Mesenchymal stem cell (in vitro differentiated cells and primary cell): ENCODE measurements around the gene HBD.
"Not testable (repeated sequence)": the region's sequence is repeated elsewhere in the genome, so short reads cannot be mapped to it uniquely, and the experiment has no call there.

Experiments used
- DNase-seq: peaks from one replicate; pipeline ENCODE4 v3.0.0-alpha.2; 2013
- H2AFZ ChIP-seq: one replicate; pipeline ENCODE4 v1.6.1; 2013; ENCODE audit warnings: low read depth, mild to moderate bottlenecking, control low read depth, inconsistent platforms, low read length, moderate library complexity
- H2AK5ac ChIP-seq: 2 replicates; pipeline ENCODE4 v1.6.1; 2013; ENCODE audit warnings: low read length, moderate library complexity, mild to moderate bottlenecking, inconsistent platforms; ENCODE audit not compliant: severe bottlenecking
- H2BK120ac ChIP-seq: one replicate; pipeline ENCODE4 v1.6.1; 2013; ENCODE audit warnings: low read depth, mild to moderate bottlenecking, inconsistent platforms, low read length, moderate library complexity
- H2BK12ac ChIP-seq, 2 experiments: one replicate each; pipeline ENCODE4 v1.6.1; 2013; ENCODE audit warnings: inconsistent platforms in 2 of 2, low read length in 2 of 2, mild to moderate bottlenecking in 2 of 2, moderate library complexity in 2 of 2, control low read depth in 1 of 2
- H2BK15ac ChIP-seq: one replicate; pipeline ENCODE4 v1.6.1; 2013; ENCODE audit warnings: mild to moderate bottlenecking, low read depth, inconsistent platforms; ENCODE audit not compliant: poor library complexity, severe bottlenecking
- H2BK5ac ChIP-seq: 2 replicates; pipeline ENCODE4 v1.6.1; 2013; ENCODE audit warnings: low read depth, mild to moderate bottlenecking, low read length, control low read depth, inconsistent platforms; ENCODE audit not compliant: poor library complexity, severe bottlenecking
- H3K14ac ChIP-seq, 2 experiments: one replicate each; pipeline ENCODE4 v1.6.1; 2013; ENCODE audit warnings: inconsistent platforms in 2 of 2, low read length in 2 of 2, control low read depth in 1 of 2, mild to moderate bottlenecking in 1 of 2, moderate library complexity in 1 of 2
- H3K18ac ChIP-seq, 2 experiments: one replicate each; pipeline ENCODE4 v1.6.1; 2013; ENCODE audit warnings: inconsistent platforms in 2 of 2, low read length in 2 of 2, control low read depth in 1 of 2, low read depth in 1 of 2, mild to moderate bottlenecking in 1 of 2
- H3K23ac ChIP-seq, 2 experiments: one replicate each; pipeline ENCODE4 v1.6.1; 2013; ENCODE audit warnings: inconsistent platforms in 2 of 2, low read length in 2 of 2, mild to moderate bottlenecking in 2 of 2, moderate library complexity in 2 of 2, control low read depth in 1 of 2
- H3K27ac ChIP-seq: 2 replicates; pipeline ENCODE4 v1.5.1; 2013; ENCODE audit warnings: mild to moderate bottlenecking, moderate library complexity, low read length, control low read depth, inconsistent platforms; ENCODE audit not compliant: poor library complexity, severe bottlenecking
- H3K27me3 ChIP-seq, 2 experiments: 2 replicates each; pipeline versions ENCODE4 v1.6.1 to v1.7.0; 2013; ENCODE audit warnings: low read length in 2 of 2, mild to moderate bottlenecking in 2 of 2, moderate library complexity in 2 of 2, control low read depth in 1 of 2, inconsistent platforms in 1 of 2; ENCODE audit not compliant: control insufficient read depth in 1 of 2, insufficient read depth in 1 of 2
- H3K36me3 ChIP-seq, 2 experiments: 2 replicates each; pipeline versions ENCODE4 v1.6.1 to v1.7.0; 2013; ENCODE audit warnings: low read length in 2 of 2, control low read depth in 1 of 2, inconsistent platforms in 1 of 2, low read depth in 1 of 2, mild to moderate bottlenecking in 1 of 2; ENCODE audit not compliant: insufficient read depth in 2 of 2, control insufficient read depth in 1 of 2
- H3K4ac ChIP-seq, 2 experiments: one replicate each; pipeline ENCODE4 v1.6.1; 2013; ENCODE audit warnings: inconsistent platforms in 2 of 2, low read length in 2 of 2, mild to moderate bottlenecking in 2 of 2, moderate library complexity in 2 of 2, control low read depth in 1 of 2, low read depth in 1 of 2
- H3K4me1 ChIP-seq: 2 replicates; pipeline ENCODE4 v1.6.1; 2013; ENCODE audit warnings: low read depth, low read length, control low read depth; ENCODE audit not compliant: control insufficient read depth, insufficient read depth
- H3K4me2 ChIP-seq: 2 replicates; pipeline ENCODE4 v1.6.1; 2013; ENCODE audit warnings: low read length, mild to moderate bottlenecking, inconsistent platforms; ENCODE audit not compliant: poor library complexity, severe bottlenecking
- H3K4me3 ChIP-seq, 2 experiments: 2 replicates each; pipeline versions ENCODE4 v1.5.1 to v1.7.0; 2013; ENCODE audit warnings: low read length in 2 of 2, mild to moderate bottlenecking in 2 of 2, control low read depth in 1 of 2, low read depth in 1 of 2; ENCODE audit not compliant: insufficient read depth in 1 of 2
- H3K79me1 ChIP-seq: replicated peaks from 2 replicates; pipeline ENCODE4 v1.6.1; 2013; ENCODE audit warnings: mild to moderate bottlenecking, control low read depth, low read length, inconsistent platforms; ENCODE audit not compliant: poor library complexity, severe bottlenecking
- H3K9ac ChIP-seq: 2 replicates; pipeline ENCODE4 v1.7.0; 2013; ENCODE audit warnings: mild to moderate bottlenecking, low read length, moderate library complexity
- H3K9me3 ChIP-seq: 2 replicates; pipeline ENCODE4 v1.7.0; 2013; ENCODE audit warnings: mild to moderate bottlenecking, low read length; ENCODE audit not compliant: control insufficient read depth
- H4K8ac ChIP-seq: one replicate; pipeline ENCODE4 v1.6.1; 2013; ENCODE audit warnings: inconsistent platforms, mild to moderate bottlenecking, low read length, moderate library complexity
- H4K91ac ChIP-seq: one replicate; pipeline ENCODE4 v1.6.1; 2013; ENCODE audit warnings: mild to moderate bottlenecking, low read length, inconsistent platforms
- WGBS: methylation state at CpG from one replicate; pipeline ENCODE4 v1.1.7; 2013; ENCODE audit warnings: mixed read lengths; 5-methylcytosine and 5-hydroxymethylcytosine counted together

The HBD gene

DNA sequence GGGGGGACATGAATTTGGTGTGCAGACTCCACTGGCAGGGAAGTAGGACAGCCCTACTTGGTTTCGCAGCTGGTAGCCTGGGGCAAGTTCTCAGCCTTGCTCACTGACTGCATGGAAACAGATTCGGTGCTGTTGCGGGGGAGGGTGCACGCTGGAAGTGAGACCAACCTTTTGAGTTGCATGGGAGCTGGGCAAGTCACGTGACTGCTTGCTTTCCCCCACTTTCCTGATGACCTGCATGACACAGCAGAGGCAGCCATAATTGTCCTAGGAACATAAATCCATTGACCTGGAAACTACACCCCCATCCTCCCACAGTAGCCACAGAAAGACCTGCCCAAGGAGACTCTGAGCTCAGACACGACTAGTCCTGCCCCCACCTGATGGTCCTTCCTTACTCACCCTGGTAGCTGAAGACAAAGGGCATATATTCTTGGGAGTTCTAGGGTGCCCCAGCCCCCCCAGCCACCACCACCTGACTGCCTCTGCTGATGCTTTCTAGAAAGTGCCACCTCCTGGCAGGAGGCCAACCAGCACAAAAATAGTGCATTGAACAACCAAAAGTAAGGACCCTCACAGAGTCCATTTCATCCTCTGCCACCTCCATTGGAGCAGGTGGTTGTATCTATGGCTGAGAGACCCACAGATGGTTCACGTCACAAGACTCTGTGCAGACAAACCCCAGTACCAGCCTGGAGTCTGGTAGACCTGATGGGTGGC is 24.4 kb upstream of the HBD start:
- H2BK12ac ChIP-seq = no peak overlapping the region
- no peak overlapping the region for H2AFZ ChIP-seq
- no peak overlapping the region for H3K4me3 ChIP-seq
- no peak overlapping the region for H2AK5ac ChIP-seq
- no peak overlapping the region for H4K91ac ChIP-seq
- WGBS = 82% methylated on average over 7 of the region's 7 CpGs
- no peak overlapping the region for H2BK120ac ChIP-seq
- no peak overlapping the region for H2BK15ac ChIP-seq
- H3K79me1 ChIP-seq = no peaks in the 10 kb centered on the region
- H3K4ac ChIP-seq = no peak overlapping the region
- no peak overlapping the region for H2BK5ac ChIP-seq
- H3K27me3 ChIP-seq = no peaks in the 10 kb centered on the region
- H3K18ac ChIP-seq = no peak overlapping the region
- H3K14ac ChIP-seq = no peak overlapping the region
- no peak overlapping the region for H3K9ac ChIP-seq
- no peaks in the 10 kb centered on the region for H3K9me3 ChIP-seq
- H3K4me2 ChIP-seq = no peak overlapping the region
- H3K23ac ChIP-seq = no peak overlapping the region
- no peak overlapping the region for H4K8ac ChIP-seq
- H3K36me3 ChIP-seq = no peaks in the 10 kb centered on the region
- H3K27ac ChIP-seq = no peak overlapping the region
- peaks cover 2% of the 10 kb centered on the region for H3K4me1 ChIP-seq
- DNase-seq = no peak

GRCh38 chr11:5257296-5257695 is 23.0 kb upstream of the HBD start:
- DNase-seq = no peak
- Histone ChIP-seq H2BK15ac (no peak overlapping the region), H4K8ac (no peak overlapping the region), H4K91ac (no peak overlapping the region), H3K9ac (no peak overlapping the region), H2AK5ac (no peak overlapping the region), H2AFZ (no peak overlapping the region), H2BK5ac (no peak overlapping the region), H3K23ac (no peak overlapping the region), H3K79me1 (no peaks in the 10 kb centered on the region), H3K36me3 (no peaks in the 10 kb centered on the region), H3K27ac (no peak overlapping the region), H3K4me2 (no peak overlapping the region), H3K14ac (no peak overlapping the region), H3K27me3 (peaks cover 0 to 2% of the 10 kb centered on the region in 2 experiments), H2BK12ac (no peak overlapping the region), H3K4me3 (no peak overlapping the region), H3K4ac (no peak overlapping the region), H3K4me1 (peaks cover 2% of the 10 kb centered on the region), H3K9me3 (no peaks in the 10 kb centered on the region), H2BK120ac (no peak overlapping the region), H3K18ac (no peak overlapping the region)
- WGBS = 41% methylated on average over 2 of the region's 2 CpGs

DNA sequence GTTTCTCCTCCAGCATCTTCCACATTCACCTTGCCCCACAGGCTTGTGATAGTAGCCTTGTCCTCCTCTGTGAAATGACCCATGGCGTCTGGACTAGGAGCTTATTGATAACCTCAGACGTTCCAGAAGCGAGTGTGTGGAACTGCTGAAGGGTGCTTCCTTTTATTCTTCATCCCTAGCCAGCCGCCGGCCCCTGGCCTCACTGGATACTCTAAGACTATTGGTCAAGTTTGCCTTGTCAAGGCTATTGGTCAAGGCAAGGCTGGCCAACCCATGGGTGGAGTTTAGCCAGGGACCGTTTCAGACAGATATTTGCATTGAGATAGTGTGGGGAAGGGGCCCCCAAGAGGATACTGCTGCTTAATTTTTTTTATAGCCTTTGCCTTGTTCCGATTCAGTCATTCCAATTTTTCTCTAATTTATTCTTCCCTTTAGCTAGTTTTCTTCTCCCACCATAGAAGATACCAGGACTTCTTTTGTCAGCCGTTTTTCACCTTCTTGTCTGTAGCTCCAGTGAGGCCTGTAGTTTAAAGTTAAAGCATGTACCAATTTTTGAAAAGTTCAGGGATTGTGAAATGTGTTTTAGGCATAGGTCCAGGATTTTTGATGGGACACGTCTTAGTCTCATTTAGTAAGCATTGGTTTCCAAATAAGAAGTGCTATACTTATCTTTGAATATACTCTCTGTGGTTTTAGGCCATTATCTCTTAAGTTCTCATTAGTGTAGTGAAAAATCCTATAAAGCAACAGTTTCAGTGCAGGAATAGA is 20.5 kb upstream of the HBD start, which contains the start of gene HBG2:
Gene HBG2, minus strand, starts transcription at position 136 of the 768 bp plus-strand sequence. Its CDS starts 53 bp downstream, at position 83.
- not testable (repeated sequence) for DNase-seq, H3K23ac ChIP-seq, H3K4me1 ChIP-seq, H2BK120ac ChIP-seq, H2BK5ac ChIP-seq, H3K36me3 ChIP-seq, H2AK5ac ChIP-seq, H3K79me1 ChIP-seq, H2BK15ac ChIP-seq, H3K14ac ChIP-seq, H3K9ac ChIP-seq, H3K27ac ChIP-seq, H3K27me3 ChIP-seq, H3K4ac ChIP-seq, H3K4me3 ChIP-seq, H3K4me2 ChIP-seq, H3K9me3 ChIP-seq, H4K8ac ChIP-seq, H4K91ac ChIP-seq, H3K18ac ChIP-seq, H2BK12ac ChIP-seq, H2AFZ ChIP-seq
- 75% methylated on average over 2 of the region's 9 CpGs for WGBS

- H2AFZ ChIP-seq, H4K8ac ChIP-seq: not testable (repeated sequence)
These were observed 19.7 kb upstream of the HBD start for GRCh38 chr11:5254023-5254422.

More at GRCh38 chr11:5254023-5254422, 19.7 kb upstream of the HBD start:
- H3K4me1 ChIP-seq, H3K4me3 ChIP-seq, H2AK5ac ChIP-seq, H3K9me3 ChIP-seq, H3K36me3 ChIP-seq, H2BK120ac ChIP-seq, H3K27ac ChIP-seq, H4K91ac ChIP-seq, H2BK12ac ChIP-seq, H3K14ac ChIP-seq, H3K4ac ChIP-seq, H3K4me2 ChIP-seq, H3K23ac ChIP-seq, H3K79me1 ChIP-seq, H3K18ac ChIP-seq, H3K9ac ChIP-seq, H2BK5ac ChIP-seq, DNase-seq, H3K27me3 ChIP-seq, H2BK15ac ChIP-seq: not testable (repeated sequence)
- 94% methylated on average over 2 of the region's 2 CpGs for WGBS
